AG04450 (cell line): ENCODE measurements around the gene ZNF530. TPM values are rescaled to one million over a fixed set of nuclear protein-coding genes. Genes with fewer than 3 reads are reported as not detected.
A peak's percentile ranks its signal among the peaks of the same experiment; 100 is the strongest.

Experiments
- CTCF ChIA-PET: fragments of 300-600, 350-600 bp; formaldehyde crosslinking; extraction: SDS; loops from one replicate; lab custom pipeline; 2022; ENCODE audit warnings: antibody characterized with exemption, inconsistent platforms; lab: Charles Lee
- POLR2A ChIA-PET: fragments of 350-600 bp; formaldehyde crosslinking; extraction: SDS; loops from one replicate; lab custom pipeline; 2021; ENCODE audit warnings: antibody characterized with exemption, inconsistent platforms; lab: Yijun Ruan, JAX
- DNase-seq: peaks from one replicate; pipeline ENCODE4 v3.0.0-alpha.2; 2011; ENCODE audit warnings: low read depth, low spot score
- H3K27ac ChIP-seq: one replicate; pipeline ENCODE4 v1.5.1; 2012; ENCODE audit warnings: low read depth, low read length, control low read depth
- H3K27me3 ChIP-seq: one replicate; pipeline ENCODE4 v1.6.0; 2012; ENCODE audit warnings: low read length; ENCODE audit not compliant: control insufficient read depth, insufficient read depth
- H3K4me3 ChIP-seq: 2 replicates; pipeline ENCODE4 v1.5.1; 2011; ENCODE audit warnings: mild to moderate bottlenecking, low read depth, low read length, control low read depth
- H3K9me3 ChIP-seq: 2 replicates; pipeline ENCODE4 v1.5.1; 2012; ENCODE audit warnings: low read length; ENCODE audit not compliant: control insufficient read depth, insufficient read depth
- CTCF ChIP-seq: IDR thresholded peaks from 2 replicates; pipeline ENCODE4 v1.5.1; 2011; ENCODE audit warnings: low read depth, low read length, control low read depth, inconsistent platforms
- polyA plus RNA-seq: library from polyadenylated mRNA; depleted of rRNA; stranded (reverse); fragments of >200 nt; gene quantifications from 2 replicates; pipeline ENCODE4 v1.2.3, GENCODE V29; 2011

The ZNF530 gene
- polyA plus RNA-seq, 1 experiment = 1.3 TPM

DNA sequence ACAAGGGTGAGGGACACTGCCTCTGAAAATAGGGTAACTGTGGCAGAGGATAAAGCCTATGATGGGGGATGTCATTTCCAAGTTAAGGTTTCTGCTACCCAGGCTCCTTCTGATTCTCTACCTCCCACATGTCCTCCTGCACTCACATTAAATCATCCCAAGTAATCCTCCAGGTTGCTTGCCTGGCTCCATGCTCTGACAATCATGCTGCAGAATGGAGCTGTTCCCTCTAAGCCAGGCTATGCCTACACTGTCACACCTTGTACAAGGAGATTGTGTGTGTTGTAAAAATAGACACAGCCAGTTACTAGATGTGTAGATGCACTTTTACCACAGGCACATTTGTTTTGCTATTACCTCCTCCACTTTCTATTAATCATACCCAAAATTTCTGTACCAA is 29.0 kb upstream of the ZNF530 start:
- H3K4me3 ChIP-seq = no peak overlapping the region
- no peak for TF ChIP-seq CTCF

GRCh38 chr19:57572415-57572947 is 27.2 kb upstream of the ZNF530 start:
- POLR2A ChIA-PET = no interaction called here
- TF ChIP-seq CTCF = no peak
- Histone ChIP-seq H3K4me3 (no peak overlapping the region), H3K27me3 (no peaks in the 10 kb centered on the region), H3K27ac (no peak overlapping the region), H3K9me3 (peaks cover 90% of the 10 kb centered on the region)
- no peak for DNase-seq
- CTCF ChIA-PET = interaction anchor here (0.6 kb wide), 1 partner anchor 144 kb away, joined by 3 read pairs; no protein-coding TSS in a partner anchor

More for the DNA sequence above, 29.0 kb upstream of the ZNF530 start:
- POLR2A ChIA-PET = interaction anchor here (0.6 kb wide), 1 partner anchor 324 kb away, joined by 7 read pairs; no protein-coding TSS in a partner anchor
- DNase-seq = no peak
- Histone ChIP-seq H3K9me3 (peaks cover 86% of the 10 kb centered on the region), H3K27ac (no peak overlapping the region), H3K27me3 (no peaks in the 10 kb centered on the region)
- CTCF ChIA-PET = no interaction called here

GRCh38 chr19:57576661-57577060 is 23.0 kb upstream of the ZNF530 start:
- POLR2A ChIA-PET = no interaction called here
- no peak for DNase-seq
- Histone ChIP-seq H3K27ac (no peak overlapping the region), H3K4me3 (no peak overlapping the region), H3K9me3 (peaks cover 61% of the 10 kb centered on the region), H3K27me3 (no peaks in the 10 kb centered on the region)
- TF ChIP-seq CTCF = no peak
- CTCF ChIA-PET = no interaction called here

DNA sequence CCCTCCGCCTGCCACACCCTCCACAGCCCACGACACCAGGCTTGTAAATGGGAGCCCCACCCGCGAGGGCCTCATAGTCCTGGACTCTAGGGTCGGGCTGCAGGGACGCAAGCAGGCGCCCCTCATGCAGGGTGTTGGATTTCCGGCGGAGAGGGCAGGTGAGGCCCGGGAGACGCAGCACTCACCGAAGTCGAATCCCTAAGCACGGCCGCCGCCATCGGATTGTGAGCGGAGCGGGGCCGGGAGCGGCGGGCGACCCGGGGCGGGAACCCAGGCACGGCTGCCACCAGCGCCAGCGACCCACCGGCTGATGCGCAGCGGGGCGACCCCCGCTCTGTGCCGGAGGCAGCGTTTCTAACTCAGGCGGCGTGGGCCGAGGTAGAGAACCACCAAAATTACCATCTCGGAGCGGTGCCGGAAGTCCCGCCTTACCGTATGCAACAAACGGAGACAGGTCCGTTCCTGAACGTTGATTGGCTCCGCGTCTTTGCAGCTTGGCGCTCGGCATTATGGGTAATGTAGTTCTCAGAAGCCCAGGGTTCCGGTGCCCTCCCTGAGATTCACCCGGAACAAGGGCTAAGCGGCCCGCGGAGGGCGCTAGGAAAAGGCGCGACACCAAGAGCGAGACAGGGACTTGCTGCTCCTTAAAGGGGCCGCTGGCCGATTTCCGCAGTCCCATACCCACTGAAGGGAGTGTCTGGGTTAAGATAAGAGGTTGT is 21.0 kb upstream of the ZNF530 start, which contains the start of gene ZNF416:
Gene ZNF416 (minus strand): TSS at position 425 of the 719 bp plus-strand sequence. CDS start 207 bp downstream, at position 218.
- Histone ChIP-seq H3K9me3 (peaks cover 60% of the 10 kb centered on the region), H3K27ac (peak within 1 kb of the TSS; percentile 11), H3K27me3 (no peaks in the 10 kb centered on the region), H3K4me3 (peak within 1 kb of the TSS; percentile 87)
- 0 out of 2 replicates have a peak, but pooled peaks have one; percentile 11 for TF ChIP-seq CTCF
- ChIA-PET CTCF (no interaction called here), POLR2A (no interaction called here)
- DNase-seq = peak; percentile 97

DNA sequence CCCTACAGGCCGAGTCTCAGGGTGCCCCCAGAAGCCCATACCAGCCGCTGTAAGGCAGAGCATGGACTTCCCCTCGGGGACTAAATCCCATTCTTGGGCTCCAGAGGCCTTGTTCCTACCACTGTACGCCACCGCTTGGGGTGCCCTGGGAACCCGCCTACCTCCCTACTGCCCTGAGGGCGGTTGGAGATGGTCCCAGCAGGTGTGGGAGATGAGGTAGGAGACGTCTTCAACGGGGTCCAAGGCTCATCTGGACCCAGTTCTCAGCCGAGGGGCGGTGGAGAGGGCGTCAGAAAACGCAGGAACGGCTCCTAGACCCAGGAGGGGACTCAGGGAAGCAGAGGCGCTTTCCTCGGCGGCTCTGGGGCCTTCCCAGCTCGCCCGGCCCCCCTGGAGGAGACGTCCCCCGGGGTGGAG is 16.6 kb upstream of the ZNF530 start:
- no peak for TF ChIP-seq CTCF
- no peak overlapping the region for H3K4me3 ChIP-seq
- DNase-seq = no peak
- POLR2A ChIA-PET = interaction anchor here (1.2 kb wide), 1 partner anchor 11 kb away, joined by 3 read pairs; no protein-coding TSS in a partner anchor
- no peak overlapping the region for H3K27ac ChIP-seq
- CTCF ChIA-PET = no interaction called here
- peaks cover 47% of the 10 kb centered on the region for H3K9me3 ChIP-seq
- H3K27me3 ChIP-seq = no peaks in the 10 kb centered on the region
